Mammary epithelial cell (primary cell): Measurements from ENCODE around the gene NID2.

Experiments used
- EZH2 ChIP-seq: IDR thresholded peaks from 2 replicates; pipeline ENCODE4 v1.6.1; 2012; ENCODE audit warnings: low read length, inconsistent platforms, borderline replicate concordance
- TF ChIP-seq, protein P1 (sequence below), 2 donors: IDR thresholded peaks in 1 of 2; conservative IDR thresholded peaks in 1 of 2; 2 replicates each; pipeline ENCODE4 v1.5.1; 2011 to 2012; ENCODE audit warnings: inconsistent platforms in 2 of 2, low read length in 2 of 2, mild to moderate bottlenecking in 2 of 2, control low read depth in 1 of 2, low read depth in 1 of 2; ENCODE audit not compliant: insufficient read depth in 1 of 2; ENCODE audit errors: extremely low read depth in 1 of 2

- TF ChIP-seq, protein P1, sequence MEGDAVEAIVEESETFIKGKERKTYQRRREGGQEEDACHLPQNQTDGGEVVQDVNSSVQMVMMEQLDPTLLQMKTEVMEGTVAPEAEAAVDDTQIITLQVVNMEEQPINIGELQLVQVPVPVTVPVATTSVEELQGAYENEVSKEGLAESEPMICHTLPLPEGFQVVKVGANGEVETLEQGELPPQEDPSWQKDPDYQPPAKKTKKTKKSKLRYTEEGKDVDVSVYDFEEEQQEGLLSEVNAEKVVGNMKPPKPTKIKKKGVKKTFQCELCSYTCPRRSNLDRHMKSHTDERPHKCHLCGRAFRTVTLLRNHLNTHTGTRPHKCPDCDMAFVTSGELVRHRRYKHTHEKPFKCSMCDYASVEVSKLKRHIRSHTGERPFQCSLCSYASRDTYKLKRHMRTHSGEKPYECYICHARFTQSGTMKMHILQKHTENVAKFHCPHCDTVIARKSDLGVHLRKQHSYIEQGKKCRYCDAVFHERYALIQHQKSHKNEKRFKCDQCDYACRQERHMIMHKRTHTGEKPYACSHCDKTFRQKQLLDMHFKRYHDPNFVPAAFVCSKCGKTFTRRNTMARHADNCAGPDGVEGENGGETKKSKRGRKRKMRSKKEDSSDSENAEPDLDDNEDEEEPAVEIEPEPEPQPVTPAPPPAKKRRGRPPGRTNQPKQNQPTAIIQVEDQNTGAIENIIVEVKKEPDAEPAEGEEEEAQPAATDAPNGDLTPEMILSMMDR (conservative IDR thresholded peaks at IDR 0.05 in 1 of 2, IDR thresholded peaks at IDR 0.05 in 1 of 2; ENCODE audit: extremely low read depth in 1 of 2, insufficient read depth in 1 of 2, low read depth in 1 of 2, low read length in 2 of 2), result no peak
- no peak for TF ChIP-seq EZH2
Observed at GRCh38 chr14:52020161-52020714, 48.6 kb downstream of the NID2 start.
